Fibroblast of skin of abdomen (primary cell): Measurements from ENCODE around the gene AIG1.

Experiments
- DNase-seq: peaks from one replicate; pipeline ENCODE4 v3.0.0-alpha.2; 2013

AIG1 gene

DNA sequence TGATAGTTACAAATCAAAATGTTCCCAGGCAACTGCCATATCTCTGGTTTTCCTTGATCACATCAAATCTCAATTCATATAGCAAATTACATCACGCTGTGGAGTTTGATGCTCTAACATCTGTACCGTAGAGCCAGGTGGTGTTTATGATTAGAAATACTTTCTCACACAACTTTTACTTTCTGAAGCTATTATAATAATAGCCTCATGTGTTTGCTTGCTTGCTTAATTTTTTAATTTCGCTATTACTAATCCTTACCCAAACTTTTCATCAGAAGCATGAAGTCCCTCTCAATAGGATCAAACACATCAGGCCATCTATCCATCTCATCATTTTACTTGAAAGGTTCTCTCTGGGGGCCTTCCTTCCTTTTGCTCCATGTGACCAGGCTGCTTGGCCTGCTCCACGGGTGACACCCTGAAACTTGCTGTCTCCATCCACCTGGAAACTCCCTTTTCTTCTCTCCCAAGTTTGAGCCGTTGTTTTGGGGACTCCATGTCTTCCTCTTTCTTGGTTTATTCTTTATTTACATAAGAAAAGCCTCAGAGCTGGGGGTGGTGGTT lies 314.4 kb downstream of the AIG1 start:
- no peak for DNase-seq

DNA sequence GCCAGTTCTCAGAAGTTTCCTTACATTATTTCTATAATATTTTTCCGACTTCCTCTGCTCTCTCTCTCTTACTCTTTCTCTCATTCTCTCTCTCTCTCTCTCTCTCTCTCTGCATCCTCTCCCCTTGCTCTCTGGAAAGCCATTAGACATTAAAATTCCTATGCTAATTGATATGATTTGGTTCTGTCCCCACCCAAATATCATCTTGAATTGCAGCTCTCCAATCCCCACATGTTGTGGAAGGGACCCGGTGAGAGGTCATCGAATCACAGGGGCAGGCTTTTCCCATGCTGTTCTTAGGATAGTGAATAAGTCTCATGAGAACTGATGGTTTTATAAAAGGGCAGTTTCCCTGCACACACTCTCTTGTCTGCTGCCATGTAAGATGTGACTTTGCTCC lies 315.7 kb downstream of the AIG1 start:
- no peak for DNase-seq

- DNase-seq = no peak
Measured at GRCh38 chr6:143376861-143377260, 316.2 kb downstream of the AIG1 start.

DNA sequence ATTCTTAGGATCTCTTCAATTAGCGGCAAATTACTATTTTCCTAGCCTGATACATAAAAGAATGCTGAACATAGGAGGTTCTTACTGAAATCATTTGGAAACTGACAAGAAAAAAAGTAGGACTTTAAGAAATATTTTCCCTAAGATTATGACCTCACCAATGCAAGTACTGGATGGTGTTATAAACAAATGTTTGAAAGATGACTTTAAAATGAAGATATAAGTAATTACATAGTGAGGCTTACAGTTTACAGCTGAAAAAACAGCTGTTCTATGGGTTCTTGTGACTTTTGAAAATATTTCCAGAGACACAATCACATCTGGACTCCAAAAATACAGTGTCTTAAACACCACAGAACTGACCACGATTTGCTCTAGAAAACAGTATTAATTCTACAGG lies 324.9 kb downstream of the AIG1 start:
- DNase-seq = no peak

- no peak for DNase-seq
Measured at GRCh38 chr6:143390278-143390677, 329.6 kb downstream of the AIG1 start.
